ENCODE results near the gene USF1.
"Not testable (repeated sequence)": the region's sequence is repeated elsewhere in the genome, so short reads cannot be mapped to it uniquely, and the experiment has no call there.

Gene USF1

GRCh38 chr1:161079436-161080110 lies 33.8 kb upstream of the USF1 start:
- DNase-seq (ENCODE audit: low read depth), result no peak

DNA sequence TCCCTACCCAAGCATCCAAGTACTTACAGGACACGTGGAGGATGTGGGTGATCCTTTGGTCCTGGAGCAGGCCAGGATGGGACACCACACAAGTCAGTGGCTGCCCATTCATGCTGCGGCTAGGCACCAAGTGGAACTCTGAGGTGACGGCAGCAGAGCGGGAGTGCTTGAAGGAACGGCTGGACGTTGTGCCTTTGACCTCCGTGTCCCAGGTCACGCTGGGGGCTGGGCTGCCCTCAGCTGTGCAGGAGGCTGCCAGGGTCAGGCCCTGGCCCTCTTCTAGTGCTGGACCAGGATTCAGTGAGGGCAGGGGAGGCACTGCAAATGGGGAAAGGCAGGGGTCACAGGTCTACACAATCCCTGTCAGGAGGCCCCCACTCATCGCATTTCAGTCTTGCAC lies 31.6 kb upstream of the USF1 start:
- no peak for DNase-seq (ENCODE audit: low read depth)

DNA sequence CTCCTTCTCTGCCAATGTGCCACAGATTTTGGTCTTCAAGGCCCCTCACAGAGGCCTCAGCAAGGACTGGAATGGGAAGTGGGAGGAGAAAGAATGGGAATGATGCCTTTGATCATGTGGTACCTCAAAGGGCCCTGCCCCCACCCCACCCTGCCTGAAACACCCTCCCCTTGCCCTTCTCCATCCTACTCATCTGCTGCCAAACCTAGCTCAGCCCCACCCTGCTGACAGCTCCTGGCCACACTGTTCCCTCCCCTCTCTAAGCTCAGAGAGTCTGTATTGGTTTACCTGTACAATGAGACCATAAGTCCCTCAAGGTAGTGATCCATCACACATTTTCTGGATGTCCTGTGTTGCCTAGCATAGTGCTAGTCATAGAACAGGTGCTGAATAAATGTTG lies 30.6 kb upstream of the USF1 start:
- DNase-seq (ENCODE audit: low read depth), result no peak

GRCh38 chr1:161074676-161075368 lies 29.0 kb upstream of the USF1 start:
- no peak for DNase-seq (ENCODE audit: low read depth)

- DNase-seq (ENCODE audit: low read depth), result no peak
Measured at GRCh38 chr1:161073474-161074121, 27.8 kb upstream of the USF1 start.

GRCh38 chr1:161072751-161073449 lies 27.1 kb upstream of the USF1 start:
- DNase-seq (ENCODE audit: low read depth), result no peak

DNA sequence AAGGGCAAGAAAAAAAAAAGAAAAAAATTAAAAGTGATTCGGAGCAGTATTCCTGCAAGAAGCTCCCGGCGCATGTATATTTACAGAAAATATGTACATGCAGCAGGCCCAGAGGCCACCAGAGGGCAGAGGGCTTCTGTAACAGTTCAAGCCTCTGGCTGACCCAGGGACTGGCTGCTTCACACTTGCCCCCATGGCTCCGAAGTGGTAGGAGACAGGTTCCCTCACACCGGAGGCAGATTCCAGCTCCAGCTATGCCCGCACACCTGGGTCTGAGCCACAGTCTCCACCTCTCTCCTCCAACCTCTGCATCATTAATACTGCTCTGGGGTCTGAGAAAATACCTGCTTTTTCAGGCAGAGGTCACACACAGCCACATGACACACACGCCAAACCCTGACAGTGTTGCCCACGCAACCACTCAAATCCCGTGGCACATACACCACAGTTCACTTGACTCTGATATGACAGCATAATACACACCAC lies 26.2 kb upstream of the USF1 start:
- no peak for DNase-seq (ENCODE audit: low read depth)

GRCh38 chr1:161070761-161071160 lies 25.0 kb upstream of the USF1 start:
- DNase-seq (ENCODE audit: low read depth), result no peak

GRCh38 chr1:161069731-161070270 lies 24.0 kb upstream of the USF1 start, which contains the start of gene ARHGAP30:
TSS of gene ARHGAP30 (minus strand) at chr1:161069891. CDS start at chr1:161069624, 267 bp downstream.
- DNase-seq (ENCODE audit: low read depth), result no peak

- DNase-seq (ENCODE audit: low read depth), result no peak
Measured at GRCh38 chr1:161069241-161069640, 23.5 kb upstream of the USF1 start.

DNA sequence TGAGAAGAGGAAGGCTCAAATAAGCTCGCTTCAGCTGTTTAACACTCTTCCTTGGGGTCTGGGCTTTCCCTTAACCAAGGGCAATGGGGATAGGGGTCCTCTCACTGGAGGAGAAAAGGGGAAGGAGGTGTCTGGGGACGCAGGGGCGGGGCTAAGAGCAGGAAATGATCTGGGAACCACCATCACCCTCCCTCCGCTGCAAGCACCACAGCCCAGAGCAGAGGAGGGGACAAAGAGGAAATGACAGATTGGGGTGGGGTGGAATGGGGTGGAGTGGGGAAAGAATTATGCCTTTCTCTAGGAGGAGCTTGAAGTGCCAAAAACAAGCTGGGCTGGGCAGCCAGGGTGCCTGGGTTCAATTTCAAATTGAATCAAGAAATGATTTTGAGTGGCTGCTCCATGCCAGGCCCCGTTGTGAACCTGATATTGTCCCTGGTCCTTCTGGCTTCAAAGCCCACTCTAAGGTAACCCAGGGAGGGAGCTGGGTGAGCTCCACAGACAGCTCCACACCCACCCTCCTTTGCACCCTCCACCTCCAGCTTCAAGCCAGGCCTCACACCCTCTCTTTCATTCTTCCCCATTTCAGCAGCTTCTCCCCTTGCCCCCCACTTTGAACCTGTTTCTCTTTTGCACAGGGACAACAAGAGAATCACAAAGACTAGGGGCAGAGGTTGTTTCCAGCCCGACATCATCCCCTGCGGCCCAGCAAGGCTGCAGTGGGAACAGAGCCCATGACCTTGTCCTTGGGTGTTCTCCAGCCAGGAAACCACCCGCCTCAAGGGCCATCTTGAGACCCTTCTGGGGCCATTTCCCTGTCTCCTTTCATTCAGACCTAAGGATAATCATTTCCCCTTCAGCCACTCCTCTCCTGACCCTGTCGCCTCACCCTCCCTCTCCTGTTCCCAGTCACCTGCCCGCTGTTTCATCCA lies 22.8 kb upstream of the USF1 start:
- no peak for DNase-seq (ENCODE audit: low read depth)

DNA sequence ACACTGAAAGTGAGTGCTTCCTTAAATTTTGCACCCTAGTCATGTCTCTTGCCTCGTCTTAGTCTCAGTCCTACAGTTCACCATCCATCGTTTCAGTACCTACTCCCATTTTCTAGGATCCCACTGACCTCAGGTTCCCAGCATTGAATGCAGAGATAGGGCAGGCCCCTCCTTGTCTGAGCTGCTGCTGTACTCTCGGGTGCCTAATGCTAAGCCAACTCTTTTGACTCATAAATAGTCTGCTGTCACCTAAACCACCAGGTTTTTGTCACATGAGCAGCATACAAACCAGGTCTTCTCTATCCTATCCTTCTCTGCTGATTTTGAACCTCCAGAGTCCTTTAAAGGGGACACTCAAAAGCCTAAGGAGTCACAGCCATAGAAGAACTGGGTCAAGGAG lies 20.9 kb upstream of the USF1 start:
- DNase-seq (ENCODE audit: low read depth), result no peak

DNA sequence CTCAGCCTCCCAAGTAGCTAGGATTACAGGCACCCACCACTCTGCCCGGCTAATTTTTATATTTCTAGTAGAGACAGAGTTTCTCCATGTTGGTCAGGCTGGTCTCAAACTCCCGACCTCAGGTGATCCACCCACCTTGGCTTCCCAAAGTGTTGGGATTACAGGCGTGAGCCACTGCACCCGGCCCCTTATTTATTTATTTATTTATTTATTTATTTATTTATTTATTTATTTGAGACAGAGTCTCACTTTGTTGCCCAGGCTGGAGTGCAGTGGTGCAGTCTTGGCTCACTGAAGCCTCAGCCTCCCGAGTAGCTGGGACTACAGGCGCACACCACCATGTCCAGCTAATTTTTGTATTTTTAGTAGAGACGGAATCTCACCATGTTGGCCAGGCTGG lies 19.9 kb upstream of the USF1 start:
- DNase-seq (ENCODE audit: low read depth), result not testable (repeated sequence)

DNA sequence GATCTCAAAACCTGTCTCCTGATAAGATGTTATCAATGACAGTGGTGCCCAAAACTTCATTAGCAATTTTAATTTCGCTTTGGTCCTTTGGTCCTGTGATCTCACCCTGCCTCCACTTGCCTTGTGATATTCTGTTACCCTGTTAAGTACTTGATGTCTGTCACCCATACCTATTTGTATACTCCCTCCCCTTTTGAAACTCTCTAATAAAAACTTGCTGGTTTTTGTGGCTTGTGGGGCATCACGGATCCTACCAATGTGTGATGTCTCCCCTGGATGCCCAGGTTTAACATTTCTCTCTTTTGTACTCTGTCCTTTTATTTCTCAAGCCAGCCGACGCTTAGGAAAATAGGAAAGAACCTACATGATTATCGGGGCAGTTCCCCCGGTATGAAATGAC lies 18.2 kb upstream of the USF1 start:
- not testable (repeated sequence) for DNase-seq (ENCODE audit: low read depth)

DNA sequence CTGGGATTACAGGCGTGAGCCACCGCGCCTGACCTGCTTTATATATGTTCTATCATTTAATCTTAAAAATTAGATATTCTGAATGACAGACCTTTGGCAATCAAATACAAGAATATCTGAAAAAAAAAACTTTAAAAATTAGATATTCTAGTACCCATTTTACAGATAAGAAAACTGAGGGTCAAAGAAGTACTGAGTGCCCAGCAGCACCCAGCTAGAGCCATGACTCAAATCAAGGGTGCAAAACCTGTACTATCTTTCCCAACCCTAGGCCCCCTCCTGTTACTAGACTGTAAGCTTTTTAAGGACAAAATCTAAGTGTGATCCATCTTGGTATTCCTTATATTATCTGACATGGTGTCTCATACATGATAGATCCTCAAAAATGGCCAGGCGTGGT lies 15.6 kb upstream of the USF1 start:
- no peak for DNase-seq (ENCODE audit: low read depth)

GRCh38 chr1:161059293-161059692 lies 13.5 kb upstream of the USF1 start:
- no peak for DNase-seq (ENCODE audit: low read depth)

- no peak for DNase-seq (ENCODE audit: low read depth)
Measured at GRCh38 chr1:161054805-161055204, 9.0 kb upstream of the USF1 start.

- DNase-seq (ENCODE audit: low read depth), result no peak
Measured at GRCh38 chr1:161054232-161054631, 8.5 kb upstream of the USF1 start.

DNA sequence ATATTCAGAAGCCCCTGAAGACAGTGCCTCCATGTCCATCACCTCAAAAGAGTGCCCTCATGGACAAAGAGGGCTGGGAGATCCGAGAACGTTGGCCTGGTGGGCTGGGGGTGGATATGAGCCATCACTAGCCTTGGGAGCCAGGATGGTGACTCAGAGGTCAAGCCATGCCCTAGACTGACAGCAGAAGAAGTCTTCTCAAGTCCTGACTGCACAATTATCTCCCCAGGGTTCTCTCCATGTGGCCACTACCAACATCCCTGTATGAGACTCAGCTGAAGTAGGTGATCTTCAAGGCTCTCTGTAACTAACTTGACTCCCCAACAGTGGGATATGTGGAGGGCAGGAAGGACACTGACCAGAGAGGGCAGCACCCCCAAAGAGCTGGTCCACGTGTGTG lies 7.1 kb upstream of the USF1 start:
- no peak for DNase-seq (ENCODE audit: low read depth)

- no peak for DNase-seq (ENCODE audit: low read depth)
Measured at GRCh38 chr1:161051219-161051618, 5.4 kb upstream of the USF1 start.
